ENCODE data around the gene ZNF655. TPM values are rescaled to one million over a fixed set of nuclear protein-coding genes. Genes with fewer than 3 reads are reported as not detected.

ZNF655 gene
- total and polyA plus RNA-seq, 2 donors (not counting 3 experiments of a cell fraction or from before 2014, with no cell fraction given): 16.9 to 20.4 TPM

- H4K20me1 ChIP-seq (replicated peaks; ENCODE audit: control insufficient read depth, extremely low read depth, insufficient read depth, low read length): no peaks in the 10 kb centered on the region
- no peak for FAIRE-seq
Observed at GRCh38 chr7:99599836-99600235, 41.4 kb downstream of the ZNF655 start.

More at GRCh38 chr7:99599836-99600235, 41.4 kb downstream of the ZNF655 start:
- intact Hi-C loops (cut with micrococcal nuclease): no loop called here
- dilution Hi-C loops (cut with MboI; ENCODE audit: extremely low pct_ligation_motif_present, low sequenced_read_pairs): no loop called here
- POLR2A ChIA-PET: no interaction called here
- Histone ChIP-seq H3K9ac (replicated peaks; ENCODE audit: extremely low read depth, insufficient read depth, low read length) (no peak overlapping the region), H3K79me2 (ENCODE audit: control insufficient read depth, insufficient read depth, low read length) (no peaks in the 10 kb centered on the region), H3K9me3 (replicated peaks; ENCODE audit: control insufficient read depth, insufficient read depth, low read length) (no peaks in the 10 kb centered on the region), H3K4me1 (ENCODE audit: control insufficient read depth, extremely low read depth, insufficient read depth, low read length) (no peaks in the 10 kb centered on the region), H2AFZ (ENCODE audit: low read depth, low read length) (no peak overlapping the region), H3K4me2 (ENCODE audit: insufficient read depth, low read length) (no peak overlapping the region), H3K4me3 (replicated peaks in 1 of 3; ENCODE audit: insufficient read depth in 1 of 3, low read depth in 1 of 3, low read length in 3 of 3) (no peak overlapping the region), H3K27me3 (ENCODE audit: control insufficient read depth in 2 of 2, insufficient read depth in 2 of 2, low read length in 2 of 2) (no peaks in the 10 kb centered on the region), H3K27ac (ENCODE audit: insufficient read depth, low read depth, low read length) (no peak overlapping the region), H3K36me3 (ENCODE audit: control insufficient read depth in 2 of 2, extremely low read depth in 1 of 2, insufficient read depth in 2 of 2, low read length in 2 of 2) (no peaks in the 10 kb centered on the region), H3K9me1 (replicated peaks; ENCODE audit: control insufficient read depth, extremely low read depth, insufficient read depth, low read length) (no peaks in the 10 kb centered on the region)
- no peak for DNase-seq (ENCODE audit: low read depth, low spot score)
- no TSS peak for BruUV-seq (replicated peaks)
- CTCF ChIA-PET: no interaction called here
- TF ChIP-seq JUN (IDR thresholded peaks at IDR 0.05; ENCODE audit: borderline replicate concordance, insufficient read depth, insufficient read length, low read depth): no peak
- no peak for TF ChIP-seq MAX (IDR thresholded peaks at IDR 0.05; ENCODE audit: insufficient read depth, insufficient read length)
- no peak for TF ChIP-seq MYC (IDR thresholded peaks at IDR 0.05; ENCODE audit: low read depth, low read length)
- TF ChIP-seq CTCF (IDR thresholded peaks at IDR 0.05; ENCODE audit: extremely low read depth in 1 of 2, insufficient read depth in 1 of 2, low read depth in 1 of 2, low read length in 2 of 2): no peak
- no peak for TF ChIP-seq EZH2 (IDR thresholded peaks at IDR 0.05; ENCODE audit: borderline replicate concordance, low read depth, low read length, severe bottlenecking)

Measured in endothelial cell of umbilical vein (primary cell).